Femur (tissue), 1 donor: ENCODE measurements around the gene PTPRG.
"Not testable (repeated sequence)": the region's sequence is repeated elsewhere in the genome, so short reads cannot be mapped to it uniquely, and the experiment has no call there.

Experiments
- DNase-seq: peaks from one replicate; pipeline ENCODE4 v3.0.0-alpha.2; 2017

PTPRG gene

DNA sequence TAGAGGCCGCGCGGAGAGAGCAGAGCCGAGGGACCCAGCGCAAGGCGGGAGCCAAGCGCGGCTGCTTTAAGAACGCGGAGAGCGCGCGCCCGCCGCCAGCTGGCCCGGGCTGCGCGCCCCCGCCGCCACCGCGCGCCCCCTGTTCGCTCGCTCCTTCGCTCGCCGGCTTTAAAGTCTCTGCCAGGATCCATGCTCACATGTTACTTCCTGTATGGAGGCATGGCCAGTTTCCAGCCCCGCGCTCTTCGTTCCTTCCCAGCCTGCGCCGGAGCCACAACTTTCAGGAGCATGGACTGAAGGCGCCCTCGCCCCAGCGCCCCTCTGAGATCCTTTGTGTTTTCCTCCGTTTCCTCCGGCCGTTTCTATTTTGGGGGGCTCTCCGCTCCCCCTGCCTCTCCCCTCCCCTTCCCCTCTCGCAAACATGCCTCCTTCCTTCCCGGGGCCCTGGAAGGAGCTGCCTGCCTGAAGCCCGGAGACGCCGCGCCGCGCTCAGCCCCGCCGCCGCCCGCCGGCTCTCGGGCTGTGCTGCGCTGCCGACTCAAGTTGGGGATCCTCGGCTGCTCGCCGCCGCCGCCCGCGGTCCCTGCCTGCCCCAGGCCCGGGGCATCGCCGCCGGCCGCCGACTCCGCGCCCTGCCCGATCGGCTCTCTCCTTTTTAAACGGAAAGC is at the start of gene PTPRG:
Gene PTPRG (plus strand): TSS at position 198 of the 668 bp plus-strand sequence. CDS start 717 bp downstream, outside the sequence.
- peak; percentile 96 for DNase-seq

DNA sequence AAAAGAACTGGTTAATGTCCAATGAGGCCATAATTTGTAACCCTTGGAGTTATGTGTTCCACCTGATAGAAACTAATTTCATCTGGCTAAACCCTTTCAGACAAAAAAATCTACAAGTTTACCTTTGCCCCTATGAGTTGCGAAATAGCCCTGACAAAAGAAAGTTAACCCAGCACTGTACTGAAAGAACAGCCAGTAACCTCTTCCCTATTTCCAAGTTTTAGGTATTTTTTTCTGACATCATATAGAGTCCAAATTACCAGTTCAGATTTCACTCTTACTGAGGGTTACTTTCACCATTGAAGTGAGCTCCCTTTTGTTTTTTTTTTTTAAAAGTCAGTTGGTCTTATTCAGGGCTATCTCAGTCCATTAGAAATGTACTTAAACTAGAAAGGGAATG is 42.8 kb upstream of the PTPRG start:
- no peak for DNase-seq

- DNase-seq = no peak
These were observed 40.3 kb upstream of the PTPRG start for GRCh38 chr3:61520966-61521628.

DNA sequence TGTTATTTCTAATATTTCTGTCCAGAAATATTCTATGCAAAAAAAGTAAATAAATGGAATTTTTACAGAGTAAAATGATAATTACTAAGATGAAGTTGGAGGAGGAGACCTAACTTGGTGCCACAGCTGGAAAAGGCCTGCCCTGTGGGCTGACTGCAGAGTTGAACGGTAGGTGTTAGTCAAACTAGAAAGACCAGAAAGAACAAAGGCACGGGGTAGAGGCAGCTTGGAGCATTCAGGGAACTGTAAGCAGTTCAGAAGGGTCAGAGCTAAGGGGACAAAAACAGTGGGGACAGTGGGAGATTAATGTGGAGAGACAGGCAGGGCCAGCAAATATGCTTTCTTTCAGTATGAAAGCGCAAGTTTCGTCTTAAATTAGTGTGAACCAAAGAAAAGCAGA is 39.3 kb upstream of the PTPRG start:
- DNase-seq = no peak

DNA sequence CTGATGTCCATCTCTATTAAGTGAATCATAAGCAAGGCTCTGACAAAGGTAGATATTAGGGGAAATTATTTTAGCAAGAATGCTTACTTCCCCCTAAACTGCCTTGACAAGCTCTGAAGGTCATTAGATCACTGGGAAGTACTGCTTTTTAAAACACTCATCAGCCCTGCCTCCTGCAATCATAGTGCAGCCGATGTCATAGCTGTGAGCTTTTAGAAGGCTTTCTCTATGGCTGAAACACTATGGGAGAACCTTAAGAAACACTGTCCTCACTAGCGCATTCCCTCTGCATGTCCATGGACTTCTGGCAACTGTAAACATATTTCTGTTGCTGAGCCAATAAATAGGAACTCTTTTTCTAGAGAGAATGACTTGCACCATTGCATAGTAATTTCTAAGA is 38.7 kb upstream of the PTPRG start:
- DNase-seq = no peak

GRCh38 chr3:61524933-61525332 is 36.4 kb upstream of the PTPRG start:
- no peak for DNase-seq

- DNase-seq = no peak
These were observed 35.1 kb upstream of the PTPRG start for GRCh38 chr3:61526308-61526707.

GRCh38 chr3:61527011-61527410 is 34.4 kb upstream of the PTPRG start:
- no peak for DNase-seq

- no peak for DNase-seq
These were observed 31.0 kb upstream of the PTPRG start for GRCh38 chr3:61530355-61530754.

- DNase-seq = no peak
These were observed 29.8 kb upstream of the PTPRG start for GRCh38 chr3:61531528-61531927.

GRCh38 chr3:61532739-61533500 is 28.5 kb upstream of the PTPRG start:
- DNase-seq = no peak

DNA sequence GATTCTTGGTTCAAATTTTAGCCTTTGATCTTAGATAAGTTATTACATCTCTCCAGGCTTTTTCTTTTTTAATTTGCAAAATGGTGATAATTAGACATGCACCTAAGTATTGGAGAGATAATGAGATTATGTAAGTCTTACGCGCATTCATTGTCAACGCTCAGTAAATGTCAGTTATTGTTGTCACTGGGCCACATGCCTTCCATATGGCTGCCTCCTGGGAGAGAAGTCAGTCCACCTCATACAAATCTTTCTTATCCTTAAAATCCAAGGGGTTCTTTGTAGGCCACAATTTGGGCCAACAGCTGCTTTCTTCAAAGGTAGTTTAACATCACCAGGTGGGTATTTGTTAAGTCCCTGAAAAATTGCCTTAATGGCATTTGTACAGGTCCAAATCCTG is 25.5 kb upstream of the PTPRG start:
- no peak for DNase-seq

DNA sequence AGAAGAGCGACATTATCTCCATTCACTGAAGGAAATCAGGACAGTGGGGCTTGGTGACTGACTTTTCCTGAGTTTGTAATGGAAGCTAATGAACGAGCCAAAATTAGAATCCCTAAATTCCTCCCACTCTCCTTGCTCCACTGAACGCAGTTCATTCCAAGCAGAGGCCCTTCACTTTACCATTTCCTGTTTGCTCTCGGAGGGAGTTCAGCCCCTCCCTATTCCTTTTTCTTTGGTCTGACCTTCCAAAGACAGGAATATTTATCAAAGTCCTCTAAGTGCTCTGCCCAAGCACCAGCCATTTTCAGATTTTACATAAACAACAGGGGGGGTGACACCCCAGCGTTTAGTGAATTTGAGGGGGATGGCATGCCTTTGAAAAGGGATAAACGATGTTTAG is 24.0 kb upstream of the PTPRG start:
- no peak for DNase-seq

GRCh38 chr3:61538486-61538885 is 22.9 kb upstream of the PTPRG start:
- DNase-seq = no peak

DNA sequence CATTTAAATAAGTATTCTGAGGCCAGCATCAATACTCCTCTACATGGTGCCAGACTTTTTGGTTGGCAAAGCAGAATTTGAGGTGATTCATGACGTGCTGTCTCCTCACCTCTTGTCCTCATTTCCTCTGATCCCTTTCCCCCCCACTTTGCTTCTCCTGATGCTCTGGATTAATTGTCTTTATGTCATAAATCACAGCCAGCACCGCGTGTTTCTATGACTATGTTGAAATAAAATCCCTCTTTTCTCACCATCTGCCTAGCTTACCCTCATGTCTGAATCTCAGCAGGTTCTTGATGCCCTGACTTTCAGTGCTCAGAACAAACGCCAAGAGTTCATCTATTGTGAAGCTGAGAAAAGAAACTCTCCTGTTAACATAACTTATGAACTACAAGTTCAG is 19.7 kb upstream of the PTPRG start:
- no peak for DNase-seq

DNA sequence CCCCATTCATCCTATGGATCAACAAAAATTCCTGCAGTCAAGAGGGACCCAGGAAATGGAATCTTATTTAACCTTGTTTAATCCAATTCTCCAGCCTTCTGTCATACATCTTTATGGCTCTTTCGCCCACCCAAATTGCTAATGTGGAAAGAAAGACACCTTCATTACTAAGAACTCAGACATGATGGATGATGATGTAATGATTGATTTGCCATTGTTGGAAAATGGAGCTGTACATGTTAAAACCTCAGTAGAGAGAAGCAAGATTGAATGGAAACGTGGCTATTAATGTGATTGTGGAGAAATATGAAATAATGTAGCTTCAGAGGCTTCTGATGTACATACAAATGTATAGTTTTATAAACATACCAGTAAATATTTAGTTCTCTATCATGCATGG is 15.7 kb upstream of the PTPRG start:
- no peak for DNase-seq

- no peak for DNase-seq
These were observed 13.7 kb upstream of the PTPRG start for GRCh38 chr3:61547625-61548024.

DNA sequence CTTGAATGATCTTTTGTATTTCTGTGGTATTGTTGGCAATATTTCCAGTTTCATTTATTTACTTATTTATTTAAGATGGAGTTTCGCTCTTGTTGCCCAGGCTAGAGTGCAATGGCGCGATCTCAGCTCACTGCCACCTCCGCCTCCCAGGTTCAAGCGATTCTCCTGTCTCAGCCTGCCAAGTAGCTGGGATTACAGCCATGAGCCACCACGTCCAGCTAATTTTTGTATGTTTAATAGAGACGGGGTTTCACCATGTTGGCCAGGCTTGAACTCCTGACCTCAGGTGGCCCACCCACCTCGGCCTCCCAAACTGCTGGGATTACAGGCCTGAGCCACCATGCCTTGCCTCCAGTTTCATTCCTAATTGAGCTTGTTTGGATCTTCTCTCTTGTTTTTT is 8.7 kb upstream of the PTPRG start:
- not testable (repeated sequence) for DNase-seq

GRCh38 chr3:61559136-61559731 is 2.1 kb upstream of the PTPRG start:
- no peak for DNase-seq

DNA sequence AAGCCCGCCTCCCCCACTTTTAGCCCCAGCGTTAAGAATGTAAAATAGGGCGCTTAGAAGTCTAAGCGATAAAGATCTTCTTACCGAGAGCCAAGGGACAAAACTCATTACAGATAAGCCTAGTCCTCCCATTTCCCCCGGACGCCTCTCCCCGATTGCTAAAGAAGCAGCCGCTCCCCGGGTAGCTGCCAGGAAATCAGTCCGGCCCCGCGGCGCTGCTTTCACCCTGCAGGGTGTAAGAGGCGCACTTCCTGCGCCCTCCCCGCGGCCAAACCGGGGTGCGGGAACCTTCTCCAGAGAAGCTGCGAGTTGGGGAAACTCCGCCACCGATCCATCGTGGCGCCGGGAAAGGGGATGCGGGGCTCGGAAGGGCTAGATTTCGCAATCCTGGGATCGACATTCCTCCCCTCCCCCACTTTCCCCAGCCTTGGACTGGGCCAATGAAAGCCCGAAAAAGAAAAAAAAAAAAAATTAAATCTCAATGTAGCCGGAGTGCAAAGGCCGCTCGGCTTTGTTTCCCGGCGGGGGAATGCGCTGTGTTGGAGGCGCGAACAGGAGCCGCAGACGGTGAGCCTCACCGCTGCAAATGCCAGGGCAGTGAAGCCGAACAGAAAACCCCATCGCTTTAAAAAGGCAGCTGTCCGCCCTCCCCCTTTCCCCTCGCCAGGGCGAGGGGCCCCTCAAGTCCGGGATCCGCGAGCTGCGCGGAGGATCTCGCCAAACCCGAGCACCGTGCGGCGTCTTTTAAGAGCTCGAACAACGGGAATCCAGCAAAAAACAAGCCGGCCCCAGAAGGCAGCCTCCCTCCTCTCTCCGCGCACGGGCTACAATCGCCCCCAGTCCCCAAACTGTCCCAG is 626 bp upstream of the PTPRG start:
- DNase-seq = peak; percentile 86

GRCh38 chr3:61562042-61562720 is 810 bp downstream of the PTPRG start:
- DNase-seq = peak; percentile 51

GRCh38 chr3:61562721-61563312 is 1.4 kb downstream of the PTPRG start:
- peak; percentile 67 for DNase-seq
